22Rv1 (cell line): ENCODE results near the gene GNA15.

Experiments used
- H3K27ac ChIP-seq: fragments of 450-650 bp; 2 replicates; pipeline ENCODE4 v1.5.1; 2017
- CTCF ChIP-seq: fragments of 450-650 bp; IDR thresholded peaks from 2 replicates; pipeline ENCODE4 v1.5.1; 2017; ENCODE audit warnings: mild to moderate bottlenecking
- ZFX ChIP-seq: fragments of 450-650 bp; IDR thresholded peaks from 2 replicates; pipeline ENCODE4 v1.6.1; 2017; ENCODE audit warnings: antibody characterized with exemption, borderline replicate concordance

Gene GNA15

GRCh38 chr19:3185461-3186159 lies 49.8 kb downstream of the GNA15 start, which contains the start of gene NCLN:
Gene NCLN, plus strand, starts transcription at chr19:3185930. Its CDS starts 101 bp downstream, at chr19:3186031.
- TF ChIP-seq ZFX (no peak), CTCF (no peak)
- H3K27ac ChIP-seq, result peak within 1 kb of the TSS; percentile 80

- peak overlapping the region; percentile 80 for H3K27ac ChIP-seq
- TF ChIP-seq ZFX (no peak), CTCF (no peak)
These were observed 50.4 kb downstream of the GNA15 start for GRCh38 chr19:3186160-3186688.

GRCh38 chr19:3186891-3187661 lies 51.2 kb downstream of the GNA15 start:
- H3K27ac ChIP-seq, result no peak overlapping the region
- TF ChIP-seq ZFX (no peak), CTCF (no peak)

- TF ChIP-seq CTCF (no peak), ZFX (no peak)
These were observed 52.1 kb downstream of the GNA15 start for GRCh38 chr19:3187662-3188511.

GRCh38 chr19:3188627-3189596 lies 53.1 kb downstream of the GNA15 start:
- no peak for TF ChIP-seq ZFX
- no peak for TF ChIP-seq CTCF
- no peak overlapping the region for H3K27ac ChIP-seq

More at GRCh38 chr19:3187662-3188511, 52.1 kb downstream of the GNA15 start:
- H3K27ac ChIP-seq, result no peak overlapping the region
